AG09319 (cell line): ENCODE results near the gene RCN2.

ENCODE experiments used
- DNase-seq: peaks from one replicate; pipeline ENCODE4 v3.0.0-alpha.2; 2010; ENCODE audit warnings: low read depth; ENCODE audit errors: extremely low read depth
- TF ChIP-seq, protein P1 (sequence below): IDR thresholded peaks from 2 replicates; pipeline ENCODE4 v1.5.1; 2011; ENCODE audit warnings: low read depth, mild to moderate bottlenecking, inconsistent platforms, low read length, moderate library complexity

Gene RCN2

DNA sequence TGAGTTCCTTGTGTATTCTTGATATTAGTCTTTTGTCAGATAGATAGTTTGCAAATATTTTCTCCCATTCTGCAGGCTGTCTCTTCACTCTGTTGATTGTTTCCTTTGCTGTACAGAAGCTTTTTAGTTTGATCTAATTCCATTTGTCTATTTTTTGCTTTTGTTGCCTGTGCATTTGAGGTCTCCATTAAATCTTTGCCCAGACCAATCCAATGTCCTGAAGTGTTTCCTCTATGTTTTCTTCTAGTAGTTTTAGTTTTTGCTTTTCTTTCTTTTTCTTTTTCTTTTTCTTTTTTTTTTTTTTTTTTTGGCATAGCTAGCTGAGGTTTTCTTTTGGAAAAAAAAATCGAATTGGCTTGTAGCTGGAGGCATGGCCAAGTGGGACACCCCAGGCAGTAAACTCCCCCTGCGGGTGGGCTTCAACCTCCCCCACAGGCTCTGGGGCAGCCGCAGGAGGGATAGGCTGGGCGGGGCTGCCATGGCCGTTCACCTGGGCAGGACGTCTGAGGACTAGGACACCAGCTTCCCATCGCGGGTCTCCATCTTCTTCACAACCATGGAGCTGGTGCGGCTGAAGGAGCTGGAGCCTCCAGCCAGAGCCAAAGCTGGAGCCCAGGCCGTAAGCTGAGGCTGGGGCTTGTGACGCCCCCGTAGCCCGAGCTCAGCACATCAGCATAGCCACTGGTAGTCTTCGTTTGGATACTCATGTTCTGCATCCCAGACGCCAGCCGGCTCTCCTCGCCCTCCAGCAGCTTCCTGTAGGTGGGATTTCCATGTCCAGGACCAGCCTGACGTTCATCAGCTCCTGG, 47.2 kb downstream of the RCN2 start:
- TF ChIP-seq, protein P1, sequence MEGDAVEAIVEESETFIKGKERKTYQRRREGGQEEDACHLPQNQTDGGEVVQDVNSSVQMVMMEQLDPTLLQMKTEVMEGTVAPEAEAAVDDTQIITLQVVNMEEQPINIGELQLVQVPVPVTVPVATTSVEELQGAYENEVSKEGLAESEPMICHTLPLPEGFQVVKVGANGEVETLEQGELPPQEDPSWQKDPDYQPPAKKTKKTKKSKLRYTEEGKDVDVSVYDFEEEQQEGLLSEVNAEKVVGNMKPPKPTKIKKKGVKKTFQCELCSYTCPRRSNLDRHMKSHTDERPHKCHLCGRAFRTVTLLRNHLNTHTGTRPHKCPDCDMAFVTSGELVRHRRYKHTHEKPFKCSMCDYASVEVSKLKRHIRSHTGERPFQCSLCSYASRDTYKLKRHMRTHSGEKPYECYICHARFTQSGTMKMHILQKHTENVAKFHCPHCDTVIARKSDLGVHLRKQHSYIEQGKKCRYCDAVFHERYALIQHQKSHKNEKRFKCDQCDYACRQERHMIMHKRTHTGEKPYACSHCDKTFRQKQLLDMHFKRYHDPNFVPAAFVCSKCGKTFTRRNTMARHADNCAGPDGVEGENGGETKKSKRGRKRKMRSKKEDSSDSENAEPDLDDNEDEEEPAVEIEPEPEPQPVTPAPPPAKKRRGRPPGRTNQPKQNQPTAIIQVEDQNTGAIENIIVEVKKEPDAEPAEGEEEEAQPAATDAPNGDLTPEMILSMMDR: no peak
- DNase-seq: no peak

DNA sequence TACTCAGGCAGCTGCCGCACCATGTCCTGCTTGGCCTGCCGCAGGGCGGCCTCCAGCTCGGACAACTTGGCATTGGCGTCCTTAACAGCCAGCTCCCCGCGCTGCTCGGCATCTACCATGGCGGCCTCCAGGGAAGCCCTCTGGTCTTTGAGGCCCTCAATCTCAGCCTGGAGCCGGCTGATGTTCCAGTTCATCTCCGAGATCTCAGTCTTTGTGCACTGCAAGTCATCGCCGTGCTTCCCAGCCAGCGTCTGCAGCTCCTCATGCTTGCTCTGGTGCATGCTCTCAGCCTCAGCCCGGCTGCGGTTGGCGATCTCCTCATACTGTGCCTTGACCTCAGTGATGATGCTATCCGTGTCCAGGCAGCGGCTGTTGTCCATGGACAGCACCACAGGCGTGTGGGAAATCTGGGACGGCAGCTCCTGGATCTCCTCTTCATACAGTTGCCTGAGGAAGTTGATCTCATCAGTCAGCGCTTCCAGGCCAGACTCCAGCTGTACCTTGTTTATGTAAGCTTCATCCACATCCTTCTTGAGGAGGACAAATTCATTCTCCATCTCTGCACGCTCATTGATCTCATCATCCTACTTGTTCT, 47.9 kb downstream of the RCN2 start:
- DNase-seq: no peak
- TF ChIP-seq, protein P1: no peak

DNA sequence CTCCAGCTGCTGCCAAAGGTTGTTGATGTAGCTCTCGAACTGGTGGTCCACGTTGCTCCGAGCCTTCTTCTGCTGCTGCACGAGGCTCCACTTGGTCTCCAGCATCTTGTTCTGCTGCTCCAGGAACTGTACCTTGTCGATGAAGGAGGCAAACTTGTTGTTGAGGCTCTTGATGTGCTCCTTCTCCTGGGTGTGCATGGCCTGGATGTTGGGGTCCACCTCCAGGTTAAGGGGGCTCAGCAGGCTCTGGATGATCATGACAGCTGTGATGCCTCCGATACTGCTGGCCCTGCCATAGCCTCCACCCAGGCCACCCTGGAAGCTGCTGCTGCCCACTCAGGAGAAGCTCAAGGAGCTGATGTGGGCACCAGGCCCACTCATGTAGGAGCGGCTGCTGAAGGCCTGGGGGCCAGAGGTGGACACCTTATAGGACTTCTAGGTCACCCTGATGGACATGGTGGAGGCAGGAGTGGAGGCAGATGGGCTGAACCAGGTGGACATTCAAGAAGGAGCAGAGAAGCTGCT, 48.5 kb downstream of the RCN2 start:
- DNase-seq: no peak
- TF ChIP-seq, protein P1: no peak

DNA sequence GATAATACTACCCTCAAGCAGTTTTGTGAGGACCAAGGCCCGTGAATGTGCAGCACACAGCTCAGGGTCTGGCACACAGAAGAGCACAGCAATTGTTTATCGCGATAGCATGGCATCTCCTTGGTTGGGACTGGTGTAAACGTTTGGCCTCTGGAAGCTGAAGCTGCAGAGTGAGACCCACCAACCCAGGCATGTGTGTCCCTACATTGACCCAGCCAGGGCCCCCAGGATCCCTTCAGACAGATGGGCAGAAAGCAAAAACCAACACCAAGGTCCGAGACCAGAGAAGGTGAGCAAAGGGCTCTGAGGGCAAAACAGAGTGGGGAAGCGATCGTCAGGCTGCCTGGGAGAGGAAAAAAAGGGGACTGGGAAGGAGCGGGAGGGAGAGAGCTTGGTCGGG, 50.8 kb downstream of the RCN2 start:
- DNase-seq: no peak
- TF ChIP-seq, protein P1: no peak

DNA sequence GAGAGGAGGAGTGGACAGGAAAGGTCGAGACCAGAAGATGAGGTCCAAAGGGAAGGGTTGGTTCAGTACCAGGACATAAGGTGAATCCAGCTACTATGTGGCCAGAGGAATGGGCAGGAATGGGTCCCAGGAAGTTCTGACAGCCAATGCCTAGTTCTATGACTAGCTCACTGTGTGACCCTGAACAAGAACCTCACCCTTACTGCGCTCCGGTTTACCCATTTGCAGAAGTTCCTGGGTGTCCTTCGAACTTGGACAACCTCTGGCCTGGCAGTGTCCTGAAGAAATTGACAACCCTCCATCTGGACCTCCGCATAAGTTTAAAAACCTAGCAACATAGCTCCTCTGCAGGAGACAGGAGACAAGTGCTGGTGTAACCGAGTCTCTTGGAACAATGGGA, 51.2 kb downstream of the RCN2 start:
- no peak for DNase-seq
- TF ChIP-seq, protein P1: no peak

DNA sequence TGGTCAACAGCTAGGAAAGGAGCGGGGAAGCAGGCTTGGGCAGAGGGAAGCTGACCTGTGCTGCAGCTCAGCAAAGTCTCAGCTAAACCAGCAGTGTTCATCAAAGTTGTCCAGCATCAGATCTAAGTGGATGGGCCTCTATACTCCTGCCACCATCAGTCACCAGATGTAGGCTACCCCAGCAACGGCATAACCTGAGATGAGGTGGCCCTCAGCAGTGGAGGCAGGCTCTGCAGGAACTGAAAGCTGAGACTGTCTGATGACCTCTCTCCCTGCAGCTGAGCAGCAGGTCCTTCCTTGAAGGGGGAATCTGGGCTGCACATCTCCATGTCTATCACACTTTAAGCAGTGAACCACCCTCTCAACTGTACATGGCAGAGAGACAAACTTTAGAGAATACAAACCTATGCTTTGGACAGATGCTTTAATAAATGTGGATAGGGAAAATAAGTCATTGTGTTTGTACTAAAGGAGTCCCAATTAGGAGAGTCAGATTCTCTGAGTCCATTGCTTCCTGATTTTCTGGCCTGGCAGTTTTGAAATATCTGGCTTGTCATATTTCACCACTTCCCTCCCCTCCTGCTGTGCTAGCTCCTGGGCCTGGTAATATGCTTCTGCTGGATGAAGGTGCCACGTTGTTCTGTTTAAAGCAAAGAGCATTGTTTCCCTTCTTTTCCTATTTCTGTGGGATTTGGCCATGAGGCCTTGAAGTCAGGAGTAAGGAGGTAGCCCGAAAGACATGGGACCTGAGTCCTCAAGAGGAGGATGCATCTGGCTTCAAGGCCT, 52.2 kb downstream of the RCN2 start:
- TF ChIP-seq, protein P1: no peak
- no peak for DNase-seq
